ENCODE data around the gene ZNF638.

The ZNF638 gene

GRCh38 chr2:71419976-71420375, 88.4 kb downstream of the ZNF638 start:
- Histone ChIP-seq H3K27ac (ENCODE audit: low read length, poor library complexity, severe bottlenecking) (no peak overlapping the region), H3K18ac (ENCODE audit: low read depth in 1 of 2, low read length in 2 of 2) (no peak overlapping the region), H2BK120ac (ENCODE audit: low read depth, low read length) (no peak overlapping the region), H4K8ac (ENCODE audit: low read length) (no peak overlapping the region), H2AFZ (ENCODE audit: low read depth, low read length) (no peak overlapping the region), H3K27me3 (ENCODE audit: control insufficient read depth in 1 of 2, insufficient read depth in 1 of 2, low read length in 2 of 2) (no peaks in the 10 kb centered on the region), H3K23ac (ENCODE audit: low read length in 2 of 2) (no peak overlapping the region), H3K9me3 (ENCODE audit: control insufficient read depth, low read length) (no peaks in the 10 kb centered on the region), H2BK12ac (ENCODE audit: low read length in 2 of 2) (no peak overlapping the region), H3K36me3 (ENCODE audit: control insufficient read depth in 1 of 2, insufficient read depth in 2 of 2, low read depth in 1 of 2, low read length in 2 of 2) (peaks cover 0 to 68% of the 10 kb centered on the region in 2 experiments), H3K4me2 (ENCODE audit: low read length, poor library complexity, severe bottlenecking) (no peak overlapping the region), H2AK5ac (ENCODE audit: low read length, severe bottlenecking) (no peak overlapping the region), H2BK15ac (ENCODE audit: low read depth, poor library complexity, severe bottlenecking) (no peak overlapping the region), H3K14ac (ENCODE audit: low read length in 2 of 2) (no peak overlapping the region), H4K91ac (ENCODE audit: low read length) (no peak overlapping the region), H3K79me1 (replicated peaks; ENCODE audit: low read length, poor library complexity, severe bottlenecking) (peaks cover 7% of the 10 kb centered on the region), H3K4ac (ENCODE audit: low read depth in 1 of 2, low read length in 2 of 2) (no peak overlapping the region), H3K4me3 (ENCODE audit: insufficient read depth in 1 of 2, low read depth in 1 of 2, low read length in 2 of 2) (no peak overlapping the region), H3K4me1 (ENCODE audit: control insufficient read depth, insufficient read depth, low read depth, low read length) (no peaks in the 10 kb centered on the region), H2BK5ac (ENCODE audit: low read depth, low read length, poor library complexity, severe bottlenecking) (no peak overlapping the region), H3K9ac (ENCODE audit: low read length) (no peak overlapping the region)
- DNase-seq, result no peak
- no CpG with 5 or more reads among the region's 1 CpG for WGBS

GRCh38 chr2:71422786-71423185, 91.2 kb downstream of the ZNF638 start:
- no peaks in the 10 kb centered on the region for H3K9me3 ChIP-seq (ENCODE audit: control insufficient read depth, low read length)
- H3K4ac ChIP-seq (ENCODE audit: low read depth in 1 of 2, low read length in 2 of 2), result no peak overlapping the region
- no peaks in the 10 kb centered on the region for H3K27me3 ChIP-seq (ENCODE audit: control insufficient read depth in 1 of 2, insufficient read depth in 1 of 2, low read length in 2 of 2)
- no peak overlapping the region for H3K23ac ChIP-seq (ENCODE audit: low read length in 2 of 2)
- H4K8ac ChIP-seq (ENCODE audit: low read length), result no peak overlapping the region
- no peak overlapping the region for H3K14ac ChIP-seq (ENCODE audit: low read length in 2 of 2)
- no peak overlapping the region for H3K9ac ChIP-seq (ENCODE audit: low read length)
- H3K27ac ChIP-seq (ENCODE audit: low read length, poor library complexity, severe bottlenecking), result no peak overlapping the region
- peaks cover 1 to 89% of the 10 kb centered on the region in 2 experiments for H3K36me3 ChIP-seq (ENCODE audit: control insufficient read depth in 1 of 2, insufficient read depth in 2 of 2, low read depth in 1 of 2, low read length in 2 of 2)
- H3K79me1 ChIP-seq (replicated peaks; ENCODE audit: low read length, poor library complexity, severe bottlenecking), result peaks cover 8% of the 10 kb centered on the region
- H2BK120ac ChIP-seq (ENCODE audit: low read depth, low read length), result no peak overlapping the region
- no peak overlapping the region for H2BK15ac ChIP-seq (ENCODE audit: low read depth, poor library complexity, severe bottlenecking)
- no peak overlapping the region for H3K18ac ChIP-seq (ENCODE audit: low read depth in 1 of 2, low read length in 2 of 2)
- H2AK5ac ChIP-seq (ENCODE audit: low read length, severe bottlenecking), result no peak overlapping the region
- H2AFZ ChIP-seq (ENCODE audit: low read depth, low read length), result no peak overlapping the region
- DNase-seq, result no peak
- H2BK5ac ChIP-seq (ENCODE audit: low read depth, low read length, poor library complexity, severe bottlenecking), result no peak overlapping the region
- H3K4me1 ChIP-seq (ENCODE audit: control insufficient read depth, insufficient read depth, low read depth, low read length), result no peaks in the 10 kb centered on the region
- no peak overlapping the region for H4K91ac ChIP-seq (ENCODE audit: low read length)
- H2BK12ac ChIP-seq (ENCODE audit: low read length in 2 of 2), result no peak overlapping the region
- H3K4me2 ChIP-seq (ENCODE audit: low read length, poor library complexity, severe bottlenecking), result no peak overlapping the region
- H3K4me3 ChIP-seq (ENCODE audit: insufficient read depth in 1 of 2, low read depth in 1 of 2, low read length in 2 of 2), result no peak overlapping the region
- 100% methylated on average over 2 of the region's 2 CpGs for WGBS

- DNase-seq, result no peak
- Histone ChIP-seq H3K27ac (ENCODE audit: low read length, poor library complexity, severe bottlenecking) (no peak overlapping the region), H2BK120ac (ENCODE audit: low read depth, low read length) (no peak overlapping the region), H3K9ac (ENCODE audit: low read length) (no peak overlapping the region), H3K4me3 (ENCODE audit: insufficient read depth in 1 of 2, low read depth in 1 of 2, low read length in 2 of 2) (no peak overlapping the region), H3K36me3 (ENCODE audit: control insufficient read depth in 1 of 2, insufficient read depth in 2 of 2, low read depth in 1 of 2, low read length in 2 of 2) (peaks cover 4 to 90% of the 10 kb centered on the region in 2 experiments), H3K79me1 (replicated peaks; ENCODE audit: low read length, poor library complexity, severe bottlenecking) (peaks cover 11% of the 10 kb centered on the region), H3K4me2 (ENCODE audit: low read length, poor library complexity, severe bottlenecking) (no peak overlapping the region), H3K18ac (ENCODE audit: low read depth in 1 of 2, low read length in 2 of 2) (no peak overlapping the region), H3K9me3 (ENCODE audit: control insufficient read depth, low read length) (no peaks in the 10 kb centered on the region), H3K14ac (ENCODE audit: low read length in 2 of 2) (no peak overlapping the region), H3K23ac (ENCODE audit: low read length in 2 of 2) (no peak overlapping the region), H2BK15ac (ENCODE audit: low read depth, poor library complexity, severe bottlenecking) (no peak overlapping the region), H2BK12ac (ENCODE audit: low read length in 2 of 2) (no peak overlapping the region), H4K91ac (ENCODE audit: low read length) (no peak overlapping the region), H3K4me1 (ENCODE audit: control insufficient read depth, insufficient read depth, low read depth, low read length) (no peaks in the 10 kb centered on the region), H4K8ac (ENCODE audit: low read length) (no peak overlapping the region), H2BK5ac (ENCODE audit: low read depth, low read length, poor library complexity, severe bottlenecking) (no peak overlapping the region), H2AFZ (ENCODE audit: low read depth, low read length) (no peak overlapping the region), H3K4ac (ENCODE audit: low read depth in 1 of 2, low read length in 2 of 2) (no peak overlapping the region), H3K27me3 (ENCODE audit: control insufficient read depth in 1 of 2, insufficient read depth in 1 of 2, low read length in 2 of 2) (no peaks in the 10 kb centered on the region), H2AK5ac (ENCODE audit: low read length, severe bottlenecking) (no peak overlapping the region)
- 86% methylated on average over 1 of the region's 3 CpGs for WGBS
These were observed 92.3 kb downstream of the ZNF638 start for GRCh38 chr2:71423817-71424420.

- Histone ChIP-seq H3K4ac (ENCODE audit: low read depth in 1 of 2, low read length in 2 of 2) (no peak overlapping the region), H3K23ac (ENCODE audit: low read length in 2 of 2) (no peak overlapping the region), H3K4me3 (ENCODE audit: insufficient read depth in 1 of 2, low read depth in 1 of 2, low read length in 2 of 2) (no peak overlapping the region), H3K27me3 (ENCODE audit: control insufficient read depth in 1 of 2, insufficient read depth in 1 of 2, low read length in 2 of 2) (no peaks in the 10 kb centered on the region), H3K36me3 (ENCODE audit: control insufficient read depth in 1 of 2, insufficient read depth in 2 of 2, low read depth in 1 of 2, low read length in 2 of 2) (peaks cover 4 to 94% of the 10 kb centered on the region in 2 experiments), H3K14ac (ENCODE audit: low read length in 2 of 2) (no peak overlapping the region), H2AK5ac (ENCODE audit: low read length, severe bottlenecking) (no peak overlapping the region), H2BK12ac (ENCODE audit: low read length in 2 of 2) (no peak overlapping the region), H3K4me2 (ENCODE audit: low read length, poor library complexity, severe bottlenecking) (no peak overlapping the region), H2BK120ac (ENCODE audit: low read depth, low read length) (no peak overlapping the region), H3K18ac (ENCODE audit: low read depth in 1 of 2, low read length in 2 of 2) (no peak overlapping the region), H3K9ac (ENCODE audit: low read length) (no peak overlapping the region), H2BK15ac (ENCODE audit: low read depth, poor library complexity, severe bottlenecking) (no peak overlapping the region), H2BK5ac (ENCODE audit: low read depth, low read length, poor library complexity, severe bottlenecking) (no peak overlapping the region), H3K79me1 (replicated peaks; ENCODE audit: low read length, poor library complexity, severe bottlenecking) (peaks cover 8% of the 10 kb centered on the region), H3K27ac (ENCODE audit: low read length, poor library complexity, severe bottlenecking) (no peak overlapping the region), H2AFZ (ENCODE audit: low read depth, low read length) (no peak overlapping the region), H3K4me1 (ENCODE audit: control insufficient read depth, insufficient read depth, low read depth, low read length) (no peaks in the 10 kb centered on the region), H4K8ac (ENCODE audit: low read length) (no peak overlapping the region), H4K91ac (ENCODE audit: low read length) (no peak overlapping the region), H3K9me3 (ENCODE audit: control insufficient read depth, low read length) (no peaks in the 10 kb centered on the region)
- 93% methylated on average over 2 of the region's 2 CpGs for WGBS
- DNase-seq, result no peak
These were observed 95.1 kb downstream of the ZNF638 start for GRCh38 chr2:71426721-71427120.
